Measurements from ENCODE around the gene RNLS. TPM values are rescaled to one million over a fixed set of nuclear protein-coding genes. Genes with fewer than 3 reads are reported as not detected.
A peak's percentile ranks its signal among the peaks of the same experiment; 100 is the strongest.

Gene RNLS
- total RNA-seq, 3 donors from 2014 or later, result 9.8 to 12.1 (median 11.8) TPM

GRCh38 chr10:88497913-88498312 lies 85.2 kb downstream of the RNLS start:
- Histone ChIP-seq H3K36me3 (ENCODE audit: low read depth) (no peaks in the 10 kb centered on the region), H3K9me3 (no peaks in the 10 kb centered on the region), H3K4me1 (ENCODE audit: low read depth) (no peaks in the 10 kb centered on the region), H3K4me3 (no peak overlapping the region)
- ATAC-seq (no peak), DNase-seq (no peak)
- intact Hi-C loops (cut with DNase I, micrococcal nuclease), result no loop called here
- TF ChIP-seq, protein P1, sequence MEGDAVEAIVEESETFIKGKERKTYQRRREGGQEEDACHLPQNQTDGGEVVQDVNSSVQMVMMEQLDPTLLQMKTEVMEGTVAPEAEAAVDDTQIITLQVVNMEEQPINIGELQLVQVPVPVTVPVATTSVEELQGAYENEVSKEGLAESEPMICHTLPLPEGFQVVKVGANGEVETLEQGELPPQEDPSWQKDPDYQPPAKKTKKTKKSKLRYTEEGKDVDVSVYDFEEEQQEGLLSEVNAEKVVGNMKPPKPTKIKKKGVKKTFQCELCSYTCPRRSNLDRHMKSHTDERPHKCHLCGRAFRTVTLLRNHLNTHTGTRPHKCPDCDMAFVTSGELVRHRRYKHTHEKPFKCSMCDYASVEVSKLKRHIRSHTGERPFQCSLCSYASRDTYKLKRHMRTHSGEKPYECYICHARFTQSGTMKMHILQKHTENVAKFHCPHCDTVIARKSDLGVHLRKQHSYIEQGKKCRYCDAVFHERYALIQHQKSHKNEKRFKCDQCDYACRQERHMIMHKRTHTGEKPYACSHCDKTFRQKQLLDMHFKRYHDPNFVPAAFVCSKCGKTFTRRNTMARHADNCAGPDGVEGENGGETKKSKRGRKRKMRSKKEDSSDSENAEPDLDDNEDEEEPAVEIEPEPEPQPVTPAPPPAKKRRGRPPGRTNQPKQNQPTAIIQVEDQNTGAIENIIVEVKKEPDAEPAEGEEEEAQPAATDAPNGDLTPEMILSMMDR (IDR thresholded peaks at IDR 0.05), result no peak

- Histone ChIP-seq H3K4me3 (no peak overlapping the region), H3K9me3 (no peaks in the 10 kb centered on the region), H3K36me3 (ENCODE audit: low read depth) (no peaks in the 10 kb centered on the region), H3K4me1 (ENCODE audit: low read depth) (no peaks in the 10 kb centered on the region)
- no peak for ATAC-seq
- TF ChIP-seq, protein P1 (IDR thresholded peaks at IDR 0.05), result no peak
- DNase-seq, result no peak
- intact Hi-C loops (cut with DNase I, micrococcal nuclease), result no loop called here
Observed at GRCh38 chr10:88494537-88494936, 88.6 kb downstream of the RNLS start.

DNA sequence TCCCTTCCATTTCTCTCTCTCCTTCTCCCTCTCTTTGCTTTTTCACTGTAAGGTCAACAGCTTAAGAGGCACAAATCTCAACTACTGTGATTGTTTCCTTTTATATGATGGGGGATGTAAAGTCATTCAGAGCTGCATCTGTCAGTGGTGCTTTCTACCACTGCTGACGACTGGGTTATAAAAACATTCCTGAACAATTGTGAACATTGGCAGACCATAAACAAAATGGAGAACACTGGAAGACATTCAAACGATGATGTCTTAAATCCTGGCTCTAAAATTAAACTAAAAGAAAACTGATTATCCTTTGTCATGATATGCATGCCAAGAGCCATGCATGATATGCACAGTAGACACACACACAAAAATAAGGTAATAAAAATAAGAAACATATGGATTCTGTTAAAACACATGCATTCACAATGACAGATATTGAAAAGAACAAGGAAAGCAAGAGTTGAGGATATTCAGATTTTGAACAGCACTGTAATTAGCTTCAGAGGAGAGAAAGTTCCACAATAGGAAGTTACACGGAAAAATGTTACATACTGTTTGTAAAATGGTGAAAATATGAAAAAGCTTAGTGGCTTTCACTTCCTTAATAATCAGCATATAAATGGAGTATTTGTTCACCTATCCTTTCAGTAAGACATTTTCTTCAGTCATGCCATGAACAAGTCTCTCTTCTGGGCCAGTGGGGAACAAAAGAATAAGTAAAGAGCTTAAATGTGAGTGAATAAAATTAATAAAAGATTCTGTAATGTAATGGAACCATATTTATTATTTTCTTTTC lies 89.2 kb downstream of the RNLS start:
- DNase-seq (no peak), ATAC-seq (peak; percentile 51)
- intact Hi-C loops (cut with DNase I, micrococcal nuclease), result no loop called here
- Histone ChIP-seq H3K4me3 (no peak overlapping the region), H3K4me1 (ENCODE audit: low read depth) (no peaks in the 10 kb centered on the region), H3K9me3 (no peaks in the 10 kb centered on the region), H3K36me3 (ENCODE audit: low read depth) (no peaks in the 10 kb centered on the region)
- TF ChIP-seq, protein P1 (IDR thresholded peaks at IDR 0.05), result no peak

DNA sequence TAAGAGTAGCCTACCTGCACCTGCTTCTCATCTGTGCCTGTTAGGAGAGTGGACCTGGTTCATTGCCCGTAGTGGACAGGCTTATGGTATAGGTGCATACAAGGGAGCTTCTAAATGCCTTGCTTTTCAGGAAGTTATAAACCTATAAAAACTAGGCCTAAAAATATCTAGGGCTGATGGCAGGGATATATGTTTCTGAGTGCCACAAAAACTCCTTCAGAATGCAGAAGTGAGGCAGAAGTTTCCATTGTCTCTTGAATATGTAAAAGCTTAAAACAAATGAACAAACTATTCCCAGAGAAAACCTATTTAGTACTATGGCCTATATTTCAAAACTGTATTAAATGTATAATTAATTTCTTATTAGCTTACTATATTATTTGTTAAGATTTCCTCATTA lies 91.8 kb downstream of the RNLS start:
- no peak for DNase-seq
- intact Hi-C loops (cut with DNase I, micrococcal nuclease), result no loop called here
- TF ChIP-seq, protein P1 (IDR thresholded peaks at IDR 0.05), result no peak
- no peak overlapping the region for H3K4me3 ChIP-seq
- no peaks in the 10 kb centered on the region for H3K9me3 ChIP-seq
- no peak for ATAC-seq
- H3K36me3 ChIP-seq (ENCODE audit: low read depth), result no peaks in the 10 kb centered on the region
- no peaks in the 10 kb centered on the region for H3K4me1 ChIP-seq (ENCODE audit: low read depth)

DNA sequence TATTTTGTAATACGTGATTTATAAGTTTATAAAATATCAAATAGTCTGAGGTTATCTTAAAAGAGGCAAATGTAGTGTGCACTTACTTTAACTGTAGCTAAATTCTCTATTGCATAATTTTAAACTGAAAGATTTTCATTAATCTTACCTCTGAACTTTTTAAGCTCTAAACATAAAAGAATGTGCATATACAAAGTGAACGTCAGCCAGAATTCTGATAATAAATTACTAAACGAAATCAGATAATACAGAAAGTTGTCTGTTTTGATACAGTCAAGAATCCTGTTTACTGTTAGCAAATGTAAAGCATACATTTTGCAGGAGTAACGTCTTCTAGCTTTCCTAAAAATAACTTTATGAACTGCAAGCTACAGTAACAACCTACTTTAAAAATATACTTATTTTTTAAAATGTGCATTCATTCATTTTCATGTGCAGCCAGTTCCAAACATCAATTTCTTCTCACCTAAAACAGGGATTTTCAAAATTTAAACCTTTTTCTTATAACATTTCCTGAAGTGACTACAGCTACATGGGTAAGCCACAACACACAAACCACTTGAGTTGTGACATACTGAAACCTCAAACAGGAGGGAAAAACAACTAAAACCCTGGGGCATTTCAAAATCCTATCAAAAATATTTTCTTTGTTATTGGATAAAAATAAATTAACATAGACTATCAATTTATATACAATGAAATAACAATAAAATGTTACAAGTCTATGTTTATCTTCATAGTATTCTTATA lies 92.7 kb downstream of the RNLS start:
- Histone ChIP-seq H3K9me3 (no peaks in the 10 kb centered on the region), H3K4me1 (ENCODE audit: low read depth) (no peaks in the 10 kb centered on the region), H3K4me3 (no peak overlapping the region), H3K36me3 (ENCODE audit: low read depth) (no peaks in the 10 kb centered on the region)
- ATAC-seq (no peak), DNase-seq (no peak)
- intact Hi-C loops (cut with DNase I, micrococcal nuclease), result no loop called here
- TF ChIP-seq, protein P1 (IDR thresholded peaks at IDR 0.05), result no peak

All from mucosa of descending colon (tissue), 3 donors.